D721Med (cell line): Measurements from ENCODE around the gene PTPN2.

Experiments
- DNase-seq: peaks from one replicate; pipeline ENCODE4 v3.0.0; 2011; ENCODE audit warnings: low spot score; ENCODE audit not compliant: insufficient read length
- FAIRE-seq: peaks from 2 replicates; lab custom pipeline; 2011; peaks lifted over from hg19 to GRCh38; lab: Jason Lieb, UNC
- TF ChIP-seq, protein P1 (sequence below): IDR thresholded peaks from 2 replicates; pipeline ENCODE4 v1.5.1; 2012; ENCODE audit warnings: mild to moderate bottlenecking, control low read depth; ENCODE audit not compliant: insufficient read depth; ENCODE audit errors: missing control alignments

Gene PTPN2

DNA sequence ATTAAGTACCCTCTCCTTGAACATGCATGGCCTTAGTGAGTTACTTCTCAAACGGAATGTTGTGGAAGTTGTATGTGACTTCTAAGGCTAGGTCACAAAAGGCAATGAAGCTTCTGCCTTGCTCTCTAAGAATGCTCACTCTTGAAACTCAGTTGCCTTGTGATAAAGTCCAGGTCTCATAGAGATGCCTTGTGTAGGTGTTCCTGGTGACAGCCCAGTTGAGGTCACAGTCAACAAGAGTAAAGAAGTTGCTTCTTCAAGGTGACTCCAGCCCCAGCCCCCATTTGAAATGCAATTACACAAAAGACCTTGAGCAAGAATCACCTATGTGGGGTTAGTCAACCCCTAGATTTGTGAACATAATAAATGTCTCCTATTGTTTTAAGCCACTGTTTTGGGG is 35.6 kb downstream of the PTPN2 start:
- FAIRE-seq = no peak
- TF ChIP-seq, protein P1, sequence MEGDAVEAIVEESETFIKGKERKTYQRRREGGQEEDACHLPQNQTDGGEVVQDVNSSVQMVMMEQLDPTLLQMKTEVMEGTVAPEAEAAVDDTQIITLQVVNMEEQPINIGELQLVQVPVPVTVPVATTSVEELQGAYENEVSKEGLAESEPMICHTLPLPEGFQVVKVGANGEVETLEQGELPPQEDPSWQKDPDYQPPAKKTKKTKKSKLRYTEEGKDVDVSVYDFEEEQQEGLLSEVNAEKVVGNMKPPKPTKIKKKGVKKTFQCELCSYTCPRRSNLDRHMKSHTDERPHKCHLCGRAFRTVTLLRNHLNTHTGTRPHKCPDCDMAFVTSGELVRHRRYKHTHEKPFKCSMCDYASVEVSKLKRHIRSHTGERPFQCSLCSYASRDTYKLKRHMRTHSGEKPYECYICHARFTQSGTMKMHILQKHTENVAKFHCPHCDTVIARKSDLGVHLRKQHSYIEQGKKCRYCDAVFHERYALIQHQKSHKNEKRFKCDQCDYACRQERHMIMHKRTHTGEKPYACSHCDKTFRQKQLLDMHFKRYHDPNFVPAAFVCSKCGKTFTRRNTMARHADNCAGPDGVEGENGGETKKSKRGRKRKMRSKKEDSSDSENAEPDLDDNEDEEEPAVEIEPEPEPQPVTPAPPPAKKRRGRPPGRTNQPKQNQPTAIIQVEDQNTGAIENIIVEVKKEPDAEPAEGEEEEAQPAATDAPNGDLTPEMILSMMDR = no peak
- no peak for DNase-seq

DNA sequence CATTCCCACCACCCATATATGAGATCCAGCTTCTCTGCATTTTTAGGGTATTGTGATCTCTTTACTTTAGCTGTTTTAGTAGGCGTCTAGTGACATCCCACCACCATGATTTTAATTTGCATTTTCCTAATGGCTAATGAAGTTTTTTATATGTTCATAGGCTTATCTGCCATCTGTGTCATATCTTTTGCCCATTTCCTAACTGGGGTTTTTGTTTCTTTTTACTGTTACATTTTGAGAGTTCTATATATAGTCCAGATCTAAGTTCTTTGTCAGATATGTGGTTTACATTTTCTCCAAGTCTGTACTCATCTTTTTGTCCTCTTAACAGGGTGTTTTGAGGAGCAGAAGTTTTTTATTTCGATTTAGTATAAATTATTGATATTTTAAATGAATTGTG is 39.6 kb downstream of the PTPN2 start:
- DNase-seq (no peak), FAIRE-seq (no peak)
- TF ChIP-seq, protein P1 = no peak

DNA sequence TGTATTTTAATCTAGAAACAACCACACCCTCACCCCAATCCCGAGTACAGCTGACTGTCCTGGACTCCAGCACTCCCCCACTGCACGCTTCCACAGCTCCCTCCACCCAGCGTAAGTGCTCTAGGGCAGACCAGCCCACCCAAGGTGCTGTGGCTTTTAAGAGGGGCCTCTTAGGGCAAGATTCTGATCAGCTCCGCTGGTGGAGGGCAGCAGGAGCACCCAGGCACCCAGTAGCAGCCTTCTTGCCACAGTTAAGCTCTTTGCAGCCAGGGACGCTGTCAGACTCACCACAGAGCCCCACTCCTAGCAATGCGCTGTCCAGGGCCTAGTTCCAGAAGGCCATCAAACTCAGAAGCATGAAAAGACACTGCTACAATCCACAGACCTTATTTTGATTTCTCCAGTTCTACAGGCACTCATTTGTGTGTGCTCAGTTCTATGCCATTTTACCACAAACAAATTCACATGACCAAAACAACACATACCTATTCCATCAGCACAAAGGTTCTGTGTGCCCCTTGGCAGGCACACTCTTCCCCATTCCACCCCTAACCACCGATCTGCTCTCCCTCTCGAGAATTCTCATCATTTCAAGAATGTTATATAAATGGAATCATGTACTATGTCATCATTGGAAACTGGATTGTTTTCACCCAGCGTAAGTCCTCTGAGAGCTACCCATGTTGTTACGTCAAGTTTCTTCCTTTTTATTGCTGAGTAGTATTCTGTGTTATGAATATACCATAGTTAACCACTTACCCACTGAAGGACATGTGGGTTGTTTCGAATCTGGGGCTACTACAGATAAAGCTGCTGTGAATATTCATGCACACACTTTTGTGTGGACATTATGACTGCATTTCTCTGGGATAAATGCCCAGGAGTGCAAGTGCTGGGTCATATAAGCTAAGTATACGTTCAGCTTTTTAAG is 40.4 kb downstream of the PTPN2 start:
- no peak for FAIRE-seq
- TF ChIP-seq, protein P1 = no peak

DNA sequence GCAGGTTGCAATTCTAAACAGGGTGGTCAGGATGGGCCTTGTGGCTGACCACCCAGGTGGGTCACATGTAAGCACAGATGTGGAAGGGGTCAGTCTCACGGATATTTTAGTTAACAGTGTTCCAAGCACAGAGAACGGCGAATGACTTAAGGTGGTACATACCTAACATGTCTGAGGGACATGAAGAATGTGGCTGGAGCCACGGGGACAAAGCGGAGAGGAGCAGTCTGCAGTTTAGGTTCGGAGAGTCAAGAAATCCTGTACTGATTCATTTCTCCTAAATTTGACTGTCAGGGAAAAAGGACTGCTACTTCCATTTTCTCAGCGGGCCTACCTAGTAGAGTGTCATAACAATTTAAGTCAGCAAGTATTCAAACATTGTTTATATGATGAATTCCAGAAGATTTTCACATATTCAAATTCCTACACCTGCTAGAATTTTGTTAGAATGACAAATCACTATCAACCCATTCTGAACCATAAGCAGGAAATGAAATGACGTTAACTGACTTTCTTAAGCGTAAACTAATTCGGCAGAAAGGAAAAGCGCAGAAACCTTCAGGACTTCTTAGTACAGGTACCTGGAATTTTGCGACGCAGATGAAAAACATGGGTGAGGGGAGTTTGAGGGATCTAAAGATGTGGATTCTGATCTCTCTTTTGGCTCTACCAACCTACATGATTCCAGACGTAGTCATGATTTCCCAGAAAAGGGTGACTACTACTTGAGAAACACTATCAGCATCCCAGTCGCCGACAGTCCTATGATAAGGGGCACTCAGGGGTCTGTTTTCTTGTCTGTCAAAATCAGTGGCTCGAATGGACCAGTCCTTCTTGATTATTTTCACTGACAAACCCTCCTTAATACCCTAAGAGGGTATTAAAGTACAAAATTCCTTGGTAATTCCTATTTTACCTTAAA is 41.3 kb downstream of the PTPN2 start:
- TF ChIP-seq, protein P1 = no peak
- FAIRE-seq (no peak), DNase-seq (no peak)

More for the DNA sequence above, 40.4 kb downstream of the PTPN2 start:
- no peak for DNase-seq

DNA sequence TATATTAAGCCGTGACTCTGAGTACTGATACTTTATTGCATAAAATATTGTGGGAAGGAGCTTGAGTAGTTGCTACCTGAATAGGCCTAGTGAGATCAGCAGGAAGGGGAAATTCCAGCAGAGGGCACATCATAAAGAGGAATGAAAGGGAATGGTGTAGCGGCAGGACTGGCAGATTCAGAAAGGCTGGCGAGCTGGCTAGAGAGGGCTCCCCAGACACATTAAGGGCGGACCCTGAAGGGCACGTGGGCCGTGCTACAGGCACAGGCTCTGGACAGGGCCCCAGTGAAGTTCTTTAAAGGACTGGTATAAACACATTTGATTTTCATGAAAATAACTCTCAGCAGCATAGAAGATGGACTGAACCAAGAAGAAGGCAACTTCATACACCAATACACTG is 43.0 kb downstream of the PTPN2 start:
- FAIRE-seq = no peak

DNA sequence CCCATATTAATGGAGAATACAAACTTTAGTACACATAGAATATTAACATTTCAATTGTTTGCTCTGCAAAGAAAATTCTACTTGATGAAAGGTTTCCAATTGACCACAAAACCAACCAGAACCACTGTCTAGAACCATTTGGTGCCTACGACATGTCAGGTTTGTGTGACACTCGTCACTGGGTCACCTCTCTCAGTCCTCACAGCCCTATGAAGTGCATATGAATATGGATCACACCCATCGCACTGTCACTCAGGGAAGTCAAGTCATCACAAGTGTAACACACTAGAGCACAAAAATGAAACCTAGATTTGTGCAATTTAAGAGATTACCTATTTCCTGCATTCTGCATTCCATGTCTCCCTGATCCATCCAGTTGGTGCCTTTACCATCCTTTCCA is 43.7 kb downstream of the PTPN2 start:
- DNase-seq = no peak
- no peak for FAIRE-seq
- TF ChIP-seq, protein P1 = no peak

More for the DNA sequence above, 43.0 kb downstream of the PTPN2 start:
- no peak for DNase-seq
- TF ChIP-seq, protein P1 = no peak
